GM15510 (cell line): Measurements from ENCODE around the gene ARID1B.

Experiments used
- POLR2A ChIP-seq: IDR thresholded peaks from 3 replicates; pipeline ENCODE4 v1.6.1; 2011; ENCODE audit warnings: borderline replicate concordance; ENCODE audit not compliant: insufficient read length; ENCODE audit errors: extremely low read depth

Gene ARID1B

DNA sequence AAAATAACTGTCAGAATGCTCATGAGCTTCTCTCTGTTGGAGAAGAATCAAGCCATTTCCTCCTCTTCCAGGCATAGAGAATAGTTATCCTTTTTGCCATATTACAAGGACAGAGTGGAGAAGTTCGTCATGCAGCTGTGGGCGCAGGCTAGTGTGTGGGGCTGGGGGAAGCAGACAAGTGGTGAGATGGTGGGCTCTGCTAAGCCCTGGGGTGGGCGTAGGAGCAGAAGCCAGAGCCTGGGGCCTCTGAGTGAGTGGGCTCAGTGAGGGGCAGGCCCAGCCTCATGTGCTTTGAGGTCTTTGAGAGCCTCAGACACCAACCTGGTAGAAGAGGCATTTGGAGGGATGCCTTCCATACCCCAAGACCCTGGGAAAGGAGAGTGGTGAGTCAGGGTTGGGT, 19.4 kb downstream of the ARID1B start:
- TF ChIP-seq POLR2A, result no peak

DNA sequence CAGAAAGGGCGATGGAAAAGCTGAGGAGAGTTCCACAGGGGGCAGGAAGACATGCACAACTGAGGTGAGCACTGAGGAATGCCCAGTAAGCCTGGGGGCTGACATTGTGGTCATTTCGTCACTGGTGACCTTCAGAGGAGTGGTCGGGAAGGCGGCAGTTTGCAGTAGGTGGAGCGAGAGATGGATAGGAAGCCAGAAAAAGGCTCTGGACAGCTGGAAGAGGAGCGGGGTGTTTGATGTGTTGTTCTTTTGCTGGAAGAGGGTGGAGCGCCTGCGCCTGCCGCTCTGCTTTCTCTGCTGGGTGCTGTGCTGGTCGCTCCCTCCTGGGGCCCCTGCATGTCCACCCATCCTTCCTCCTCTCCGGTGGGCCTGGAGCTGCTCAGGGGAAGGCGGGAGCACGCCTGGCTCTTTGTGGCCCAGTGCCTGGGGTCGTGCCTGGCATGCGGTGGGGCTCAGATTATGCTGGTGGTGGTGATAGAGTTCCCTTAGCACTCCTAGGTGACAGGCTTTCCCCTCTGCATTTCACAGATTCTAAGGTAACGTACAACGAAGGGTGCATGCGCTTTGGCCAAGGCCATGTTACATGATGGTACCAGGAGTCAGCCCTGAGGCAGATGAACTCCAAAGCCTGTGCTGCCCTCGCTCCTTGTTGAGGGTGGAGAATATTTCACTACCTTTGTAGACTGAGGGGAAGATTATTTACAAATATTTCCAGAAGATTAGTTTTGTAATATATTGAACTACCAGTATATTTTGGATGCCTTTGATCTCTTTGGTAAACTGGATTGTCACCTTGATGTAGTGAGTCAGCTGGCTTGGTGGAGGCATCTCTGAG, 20.9 kb downstream of the ARID1B start:
- TF ChIP-seq POLR2A, result no peak

DNA sequence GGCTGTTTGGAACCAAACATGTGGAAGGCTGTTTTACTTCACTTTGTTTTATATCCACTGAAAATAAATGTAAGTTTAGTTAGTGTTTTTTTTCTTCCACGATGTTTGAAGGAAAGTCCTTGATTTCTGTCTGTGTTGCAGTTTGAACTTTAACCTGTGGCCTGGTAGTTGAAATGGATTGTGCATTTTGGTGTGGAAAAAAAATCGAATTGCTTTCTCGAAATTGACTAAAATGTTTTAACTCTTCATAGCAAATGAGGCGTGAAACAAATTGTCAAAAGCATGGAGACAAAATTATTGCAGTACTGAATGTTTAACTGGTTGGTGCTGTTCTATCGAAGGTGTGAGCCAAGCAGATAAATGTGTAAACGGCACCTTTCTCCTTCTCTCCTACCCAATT, 24.5 kb downstream of the ARID1B start:
- TF ChIP-seq POLR2A, result no peak

DNA sequence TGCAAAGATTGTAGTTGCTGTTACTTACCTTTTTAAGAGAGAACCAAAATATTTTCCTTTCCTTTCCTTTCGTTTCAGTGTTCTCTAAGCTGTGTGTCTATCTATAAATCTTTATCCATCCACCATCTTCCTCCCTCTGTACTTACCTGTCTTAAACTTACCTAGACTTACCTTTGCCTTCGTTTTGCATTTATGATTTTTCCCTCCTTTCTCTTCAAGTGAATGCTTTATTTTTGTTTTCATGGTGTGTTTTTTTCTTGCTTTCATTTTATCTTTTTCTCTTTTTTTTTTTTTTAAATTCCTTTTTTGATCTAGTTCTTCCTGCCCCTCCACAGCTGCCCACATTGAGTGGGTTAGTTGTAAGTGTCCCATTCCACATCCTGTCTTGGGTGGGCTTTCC, 26.2 kb downstream of the ARID1B start:
- TF ChIP-seq POLR2A, result no peak

DNA sequence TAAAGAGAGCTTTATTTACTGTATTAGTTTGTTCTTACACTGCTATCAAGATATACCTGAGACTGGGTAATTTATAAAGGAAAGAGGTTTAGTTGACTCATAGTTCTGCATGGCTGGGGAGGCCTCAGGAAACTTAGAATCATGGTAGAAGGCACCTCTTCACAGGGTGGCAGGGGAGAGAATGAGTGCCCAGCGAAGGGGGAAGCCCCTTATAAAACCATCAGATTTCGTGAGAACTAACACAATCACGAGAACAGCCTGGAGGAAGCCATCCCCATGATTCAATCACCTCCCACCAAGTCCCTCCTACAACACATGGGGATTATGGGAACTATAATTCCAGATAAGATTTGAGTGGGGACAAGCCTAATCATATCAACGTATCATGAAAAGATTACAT, 27.2 kb downstream of the ARID1B start:
- no peak for TF ChIP-seq POLR2A

DNA sequence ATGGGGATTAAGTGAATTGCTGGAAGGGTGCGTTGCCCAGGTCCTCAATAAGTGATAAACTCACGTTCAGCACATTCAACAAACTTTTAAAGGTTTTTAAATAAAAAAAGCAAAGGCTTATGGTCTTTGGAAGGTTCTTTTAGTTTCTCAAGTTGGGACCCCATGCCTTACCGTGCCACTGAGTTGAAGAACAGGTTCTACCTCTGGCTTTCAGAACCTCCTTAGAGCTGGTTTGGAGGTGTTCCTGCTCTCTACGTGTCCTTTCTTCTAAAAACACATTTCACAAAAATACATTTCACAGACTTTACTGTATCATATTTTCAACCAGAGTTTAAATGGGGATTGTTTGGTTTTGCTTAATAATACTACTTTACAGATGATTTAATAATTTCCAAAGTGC, 29.0 kb downstream of the ARID1B start:
- TF ChIP-seq POLR2A, result no peak

DNA sequence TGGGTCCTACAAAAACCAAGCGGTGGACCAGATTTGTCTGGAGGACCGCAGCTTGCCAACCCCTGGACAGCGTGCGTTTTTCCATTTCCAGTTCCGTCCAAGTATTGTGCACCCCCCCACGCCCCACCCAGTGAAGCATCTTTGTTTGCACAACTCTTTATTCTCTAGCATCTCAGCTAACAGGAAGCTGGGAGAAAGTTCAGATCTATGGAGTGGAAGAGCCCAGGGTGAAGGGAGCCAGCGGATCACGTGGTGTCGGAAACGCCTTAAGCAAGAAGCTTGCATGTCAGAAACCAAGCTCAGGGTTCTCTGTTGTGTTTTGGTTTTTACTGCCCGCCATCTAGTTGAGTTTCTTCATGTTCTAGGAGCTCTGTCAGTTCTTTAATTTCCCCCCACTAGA, 29.9 kb downstream of the ARID1B start:
- no peak for TF ChIP-seq POLR2A

DNA sequence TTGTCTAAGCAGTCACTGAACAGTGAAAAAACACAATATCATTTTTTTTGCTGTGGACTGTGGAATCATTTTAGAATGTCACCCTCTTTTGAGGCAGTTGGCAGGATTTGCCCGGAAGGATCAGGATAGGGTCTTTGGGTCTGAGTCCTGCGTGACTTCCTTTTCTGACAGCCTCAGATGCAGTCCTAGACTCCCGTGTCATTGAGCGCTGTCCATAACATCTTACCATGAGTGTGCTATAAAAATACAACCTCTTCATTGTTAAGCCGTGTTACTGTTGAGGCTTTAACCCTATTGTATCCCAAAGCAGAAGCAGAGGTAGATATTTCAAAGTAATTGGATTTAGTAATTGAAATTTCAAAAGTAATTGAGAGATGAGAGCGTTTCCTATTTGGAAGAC, 30.6 kb downstream of the ARID1B start:
- TF ChIP-seq POLR2A, result no peak

DNA sequence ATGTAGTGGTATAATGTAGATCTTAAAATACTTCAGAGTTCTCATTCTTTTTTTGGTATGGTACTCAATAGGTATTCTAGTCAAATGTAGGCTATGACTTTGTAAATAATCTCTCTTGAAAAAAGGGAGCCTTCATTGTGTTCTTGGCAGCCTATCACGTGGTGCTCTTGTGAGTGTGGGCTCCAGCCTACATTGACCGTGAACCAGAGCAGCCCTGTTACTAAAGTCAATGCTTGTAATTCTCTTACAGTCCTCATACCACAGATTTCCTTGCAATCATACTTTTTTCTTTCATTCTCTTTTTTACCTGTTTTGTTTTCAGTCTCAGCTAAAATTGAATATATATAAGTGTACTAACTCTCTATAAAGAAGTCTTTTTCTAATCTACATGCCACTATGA, 31.1 kb downstream of the ARID1B start:
- TF ChIP-seq POLR2A, result no peak

DNA sequence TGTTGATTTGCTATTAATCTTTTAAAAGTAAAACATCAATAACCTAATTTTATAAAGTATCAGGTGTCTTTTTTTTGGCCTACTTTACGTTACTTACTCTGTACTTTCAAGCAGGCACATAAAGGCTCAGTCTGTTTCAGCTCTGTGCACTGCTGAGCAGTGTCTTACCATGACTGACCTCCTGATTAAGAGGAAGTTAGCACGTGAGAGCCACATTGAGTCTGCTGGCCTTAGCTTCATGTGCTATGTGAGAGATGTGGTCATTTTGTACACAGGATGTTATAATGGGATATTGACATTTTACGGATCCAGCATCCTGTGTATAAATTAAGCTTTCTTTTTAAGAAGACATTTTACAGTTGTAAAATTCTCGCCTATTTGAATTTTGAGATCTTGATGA, 31.9 kb downstream of the ARID1B start:
- TF ChIP-seq POLR2A, result no peak

DNA sequence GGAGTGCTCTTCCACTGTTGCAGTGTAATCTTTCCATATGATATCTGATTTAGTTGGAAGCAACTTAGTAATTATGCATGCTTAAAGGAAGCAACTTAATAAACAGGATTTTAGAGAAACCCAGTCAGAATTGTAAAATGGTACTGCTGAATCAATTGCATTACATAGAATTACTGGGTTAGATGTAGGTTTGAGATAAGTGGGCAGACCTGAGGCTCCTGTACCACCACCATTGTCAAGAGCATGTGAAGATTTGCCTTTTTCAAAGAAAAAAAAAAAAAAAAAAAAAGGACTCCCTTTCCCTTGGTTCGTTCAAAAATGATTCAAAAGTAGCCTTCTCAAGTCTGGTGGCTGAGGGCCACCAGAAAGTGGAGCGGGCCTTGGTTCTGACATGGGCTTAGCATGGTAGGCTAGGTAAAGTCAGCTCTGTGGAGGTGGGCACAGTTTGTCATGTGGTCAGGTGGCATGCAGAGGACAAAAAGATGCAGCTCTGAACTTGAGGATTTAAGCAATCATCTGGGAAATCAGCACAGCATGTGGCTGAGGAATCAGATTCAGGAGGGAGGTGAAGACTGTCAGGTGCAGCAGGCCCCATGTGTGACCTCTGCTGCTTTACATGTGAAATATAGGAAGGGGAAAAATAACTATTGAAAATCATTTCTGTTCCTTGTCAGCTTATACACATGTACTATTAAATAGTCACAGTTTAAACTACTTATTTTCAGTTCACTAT, 32.4 kb downstream of the ARID1B start:
- no peak for TF ChIP-seq POLR2A

DNA sequence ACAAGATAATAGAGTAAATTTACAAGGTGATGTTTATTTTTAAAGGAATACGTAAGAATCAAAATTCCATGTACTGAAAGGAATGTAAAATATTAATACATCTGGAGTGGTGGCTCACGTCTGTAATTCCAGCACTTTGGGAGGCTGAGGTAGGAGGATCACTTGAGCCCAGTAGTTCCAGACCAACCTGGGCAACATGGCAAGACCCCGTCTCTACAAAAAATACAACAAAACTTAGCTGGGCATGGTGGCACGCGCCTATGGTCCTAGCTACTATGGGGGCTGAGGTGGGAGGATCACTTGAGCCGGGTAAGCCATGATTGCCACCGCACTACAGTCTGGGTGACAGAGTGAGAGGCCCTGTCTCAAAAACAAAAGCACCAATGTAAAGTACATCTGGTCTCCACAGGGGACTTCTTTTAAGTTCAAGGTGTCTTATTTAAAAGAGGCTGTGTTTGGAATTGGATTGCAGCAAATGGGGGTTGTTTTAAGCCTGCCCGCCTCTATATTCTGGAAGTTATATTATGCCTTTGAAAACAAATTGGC, 36.9 kb downstream of the ARID1B start:
- TF ChIP-seq POLR2A, result no peak

DNA sequence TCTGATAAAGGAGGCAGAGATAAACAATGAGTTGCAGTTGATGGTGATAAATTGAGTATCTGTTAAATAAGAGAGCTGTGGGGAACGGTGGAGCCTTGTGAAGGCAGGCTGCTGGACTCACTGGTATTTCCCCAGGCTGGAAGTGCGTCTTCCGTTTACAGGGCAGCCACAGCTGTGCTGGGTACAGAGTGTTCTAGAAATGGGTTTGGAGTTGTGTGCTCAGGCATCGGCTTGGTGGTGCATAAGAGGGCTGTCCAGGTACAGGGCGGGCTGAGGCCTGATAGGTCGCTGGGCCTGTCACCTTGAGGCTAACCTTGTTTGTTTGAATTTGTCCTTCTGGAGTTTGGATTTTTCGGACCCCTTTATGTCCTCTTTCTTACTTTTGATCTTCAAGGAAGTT, 39.3 kb downstream of the ARID1B start:
- TF ChIP-seq POLR2A, result no peak

DNA sequence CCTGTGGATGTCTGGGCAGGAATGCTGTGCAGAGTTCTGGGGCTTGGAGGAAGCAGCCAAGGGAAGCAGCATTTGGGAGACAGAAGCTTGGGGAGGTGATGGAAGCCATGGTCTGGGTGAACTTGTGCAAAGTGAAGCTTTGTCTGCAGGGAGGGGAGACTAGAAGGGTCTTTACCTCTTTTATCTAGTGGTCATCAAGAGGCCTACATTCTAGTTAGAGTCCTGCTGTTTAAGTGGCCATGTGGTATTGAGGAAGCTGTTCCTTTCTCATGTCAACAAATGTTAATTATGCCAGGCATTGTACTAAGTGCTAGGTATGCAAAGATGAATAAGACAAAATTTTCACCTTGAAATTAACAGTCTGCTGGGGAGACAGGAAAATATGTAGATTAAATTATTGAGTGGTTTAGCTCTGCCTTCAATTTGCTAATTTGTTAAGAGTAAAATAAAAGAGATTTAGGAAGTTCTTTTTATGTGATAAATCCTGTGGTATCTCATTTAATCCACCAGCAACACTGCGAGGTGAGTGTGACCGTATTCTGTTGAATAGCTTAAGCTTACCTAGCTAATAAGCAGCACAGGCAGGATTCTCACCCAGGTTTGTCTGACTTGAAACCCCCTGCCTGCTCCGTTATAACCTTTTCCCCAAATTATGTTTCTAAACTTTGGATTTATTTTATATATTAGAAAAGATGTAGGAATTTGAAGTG, 43.1 kb downstream of the ARID1B start:
- TF ChIP-seq POLR2A, result no peak

DNA sequence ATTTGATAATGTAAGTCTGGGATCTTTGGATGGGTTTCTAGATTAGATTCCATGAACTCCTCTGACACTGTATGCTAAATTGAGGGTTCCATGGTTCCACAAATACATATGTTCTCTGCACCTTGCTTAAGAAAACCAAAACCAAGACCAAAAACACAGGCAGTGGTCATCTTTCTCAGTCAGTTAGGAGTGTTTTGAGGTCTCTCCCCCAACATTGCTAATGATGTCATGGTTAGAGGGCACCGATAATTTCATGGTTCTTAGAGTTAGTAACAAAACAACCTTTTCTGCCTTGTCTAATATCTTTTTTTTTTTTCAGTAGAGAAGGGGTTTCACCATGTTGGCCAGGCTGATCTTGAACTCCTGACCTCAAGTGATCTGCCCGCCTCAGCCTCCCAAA, 44.5 kb downstream of the ARID1B start:
- TF ChIP-seq POLR2A, result no peak

DNA sequence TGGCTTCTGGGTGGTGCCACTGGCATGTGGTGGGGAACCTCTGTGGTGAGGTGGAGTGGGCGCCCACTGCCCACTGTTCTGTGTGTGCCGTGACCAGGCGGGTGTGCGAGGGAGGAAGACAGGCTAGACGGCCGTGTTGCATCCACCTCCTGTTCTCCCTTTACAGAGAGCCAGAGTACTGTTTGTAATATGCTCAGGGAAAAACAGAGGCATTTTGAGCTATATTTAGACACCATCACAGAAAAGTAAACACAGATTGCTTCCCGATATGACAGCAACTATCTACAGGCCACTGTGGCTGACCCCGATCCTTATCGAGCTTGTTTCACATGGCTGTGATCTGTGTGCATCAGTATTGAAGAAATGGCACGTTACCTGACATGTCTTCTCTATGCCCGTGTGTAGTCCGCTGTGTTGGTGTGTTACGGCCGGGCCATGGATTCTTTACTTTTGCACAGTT, 45.6 kb downstream of the ARID1B start:
- TF ChIP-seq POLR2A, result no peak

DNA sequence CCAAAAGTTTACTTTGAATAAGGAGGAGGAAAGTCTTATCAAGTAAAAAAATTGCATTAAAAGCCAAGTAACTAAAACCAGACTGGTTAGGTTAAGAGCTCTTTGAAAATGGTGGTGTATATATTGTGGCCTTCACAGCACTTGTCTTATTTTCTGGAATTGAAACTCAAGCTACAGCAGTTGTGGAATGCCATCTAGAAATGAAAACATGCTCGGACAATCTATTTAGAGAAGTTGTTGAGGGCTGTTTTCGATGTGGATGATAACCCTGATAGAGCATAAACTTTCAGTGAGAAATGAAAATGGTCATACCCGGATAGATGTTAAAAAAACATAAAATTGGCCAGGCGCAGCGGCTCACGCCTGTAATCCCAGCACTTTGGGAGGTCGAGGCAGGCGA, 47.0 kb downstream of the ARID1B start:
- TF ChIP-seq POLR2A, result no peak
